ENCODE data around the gene GBF1.
"Not testable (repeated sequence)": the region's sequence is repeated elsewhere in the genome, so short reads cannot be mapped to it uniquely, and the experiment has no call there.

GBF1 gene

GRCh38 chr10:102245082-102245931, at the start of gene GBF1:
Gene GBF1, plus strand, starts transcription at chr10:102245532. Its CDS starts 13,407 bp downstream, at chr10:102258939.
- Mint-ChIP-seq H3K4me3 (peak within 1 kb of the TSS; percentile 99), H3K9me3 (no peaks in the 10 kb centered on the region), H3K27ac (peak within 1 kb of the TSS; percentile 80), H3K4me1 (peaks cover 53% of the 10 kb centered on the region), H3K27me3 (peaks cover 20% of the 10 kb centered on the region), H3K36me3 (peaks cover 6% of the 10 kb centered on the region)

- Mint-ChIP-seq H3K27ac (no peak overlapping the region), H3K4me1 (no peaks in the 10 kb centered on the region)
These were observed 48.4 kb upstream of the GBF1 start for GRCh38 chr10:102196893-102197292.

GRCh38 chr10:102198027-102198426, 47.3 kb upstream of the GBF1 start:
- Mint-ChIP-seq H3K4me3 (no peak overlapping the region), H3K36me3 (no peaks in the 10 kb centered on the region), H3K4me1 (no peaks in the 10 kb centered on the region), H3K9me3 (no peaks in the 10 kb centered on the region), H3K27me3 (no peaks in the 10 kb centered on the region), H3K27ac (no peak overlapping the region)

More at GRCh38 chr10:102196893-102197292, 48.4 kb upstream of the GBF1 start:
- H3K36me3 Mint-ChIP-seq = no peaks in the 10 kb centered on the region
- H3K27me3 Mint-ChIP-seq = no peaks in the 10 kb centered on the region
- no peak overlapping the region for H3K4me3 Mint-ChIP-seq
- no peaks in the 10 kb centered on the region for H3K9me3 Mint-ChIP-seq

- H3K4me3 Mint-ChIP-seq = no peak overlapping the region
- no peaks in the 10 kb centered on the region for H3K9me3 Mint-ChIP-seq
- peaks cover 2% of the 10 kb centered on the region for H3K36me3 Mint-ChIP-seq
- H3K27me3 Mint-ChIP-seq = no peaks in the 10 kb centered on the region
- no peak overlapping the region for H3K27ac Mint-ChIP-seq
- H3K4me1 Mint-ChIP-seq = no peaks in the 10 kb centered on the region
These were observed 44.3 kb upstream of the GBF1 start for GRCh38 chr10:102200751-102201640.

- H3K4me1 Mint-ChIP-seq = no peaks in the 10 kb centered on the region
- H3K9me3 Mint-ChIP-seq = no peaks in the 10 kb centered on the region
- H3K27ac Mint-ChIP-seq = no peak overlapping the region
- no peaks in the 10 kb centered on the region for H3K27me3 Mint-ChIP-seq
- H3K4me3 Mint-ChIP-seq = no peak overlapping the region
- peaks cover 2% of the 10 kb centered on the region for H3K36me3 Mint-ChIP-seq
These were observed 42.9 kb upstream of the GBF1 start for GRCh38 chr10:102202386-102202785.

- Mint-ChIP-seq H3K36me3 (peaks cover 2% of the 10 kb centered on the region), H3K4me1 (no peaks in the 10 kb centered on the region), H3K9me3 (no peaks in the 10 kb centered on the region), H3K27ac (no peak overlapping the region), H3K27me3 (no peaks in the 10 kb centered on the region), H3K4me3 (no peak overlapping the region)
These were observed 36.9 kb upstream of the GBF1 start for GRCh38 chr10:102208311-102209035.

GRCh38 chr10:102211615-102212299, 33.6 kb upstream of the GBF1 start:
- H3K36me3 Mint-ChIP-seq = no peaks in the 10 kb centered on the region
- no peaks in the 10 kb centered on the region for H3K27me3 Mint-ChIP-seq
- no peak overlapping the region for H3K4me3 Mint-ChIP-seq
- H3K4me1 Mint-ChIP-seq = no peaks in the 10 kb centered on the region
- H3K9me3 Mint-ChIP-seq = no peaks in the 10 kb centered on the region
- H3K27ac Mint-ChIP-seq = no peak overlapping the region

GRCh38 chr10:102213599-102213998, 31.7 kb upstream of the GBF1 start:
- not testable (repeated sequence) for H3K27me3 Mint-ChIP-seq, H3K36me3 Mint-ChIP-seq, H3K27ac Mint-ChIP-seq, H3K4me1 Mint-ChIP-seq, H3K9me3 Mint-ChIP-seq, H3K4me3 Mint-ChIP-seq

GRCh38 chr10:102219370-102219769, 26.0 kb upstream of the GBF1 start:
- Mint-ChIP-seq H3K36me3 (no peaks in the 10 kb centered on the region), H3K4me3 (no peak overlapping the region), H3K4me1 (no peaks in the 10 kb centered on the region), H3K27ac (no peak overlapping the region), H3K9me3 (no peaks in the 10 kb centered on the region), H3K27me3 (peaks cover 3% of the 10 kb centered on the region)

GRCh38 chr10:102220612-102221011, 24.7 kb upstream of the GBF1 start:
- Mint-ChIP-seq H3K27ac (no peak overlapping the region), H3K27me3 (peaks cover 3% of the 10 kb centered on the region), H3K36me3 (no peaks in the 10 kb centered on the region), H3K4me3 (no peak overlapping the region), H3K4me1 (no peaks in the 10 kb centered on the region), H3K9me3 (no peaks in the 10 kb centered on the region)

GRCh38 chr10:102222797-102223196, 22.5 kb upstream of the GBF1 start:
- Mint-ChIP-seq H3K4me3 (no peak overlapping the region), H3K27me3 (peaks cover 12% of the 10 kb centered on the region), H3K4me1 (peaks cover 16% of the 10 kb centered on the region), H3K27ac (no peak overlapping the region), H3K36me3 (no peaks in the 10 kb centered on the region), H3K9me3 (no peaks in the 10 kb centered on the region)

- no peaks in the 10 kb centered on the region for H3K9me3 Mint-ChIP-seq
- peak within 1 kb of the TSS; percentile 70 for H3K4me3 Mint-ChIP-seq
- peaks cover 28% of the 10 kb centered on the region for H3K27me3 Mint-ChIP-seq
- no peak within 1 kb of the TSS for H3K27ac Mint-ChIP-seq
- peaks cover 24% of the 10 kb centered on the region for H3K4me1 Mint-ChIP-seq
- H3K36me3 Mint-ChIP-seq = no peaks in the 10 kb centered on the region
These were observed 19.4 kb upstream of the GBF1 start, which contains the start of gene ELOVL3 for GRCh38 chr10:102225646-102226541. Gene ELOVL3, plus strand, starts transcription at chr10:102226299. Its CDS starts 250 bp downstream, at chr10:102226549.

GRCh38 chr10:102226542-102226870, 18.8 kb upstream of the GBF1 start:
- Mint-ChIP-seq H3K27ac (no peak overlapping the region), H3K27me3 (peaks cover 28% of the 10 kb centered on the region), H3K4me1 (peaks cover 24% of the 10 kb centered on the region), H3K9me3 (no peaks in the 10 kb centered on the region), H3K4me3 (peak overlapping the region; percentile 70), H3K36me3 (no peaks in the 10 kb centered on the region)

GRCh38 chr10:102227050-102227449, 18.3 kb upstream of the GBF1 start:
- Mint-ChIP-seq H3K36me3 (no peaks in the 10 kb centered on the region), H3K4me3 (no peak overlapping the region), H3K9me3 (no peaks in the 10 kb centered on the region), H3K27ac (no peak overlapping the region), H3K27me3 (peaks cover 29% of the 10 kb centered on the region), H3K4me1 (peaks cover 24% of the 10 kb centered on the region)

Measured in activated naive CD4-positive, alpha-beta T cell treated with anti-CD3 and anti-CD28 coated beads, Interleukin-2, amount 50 U/mL, for 24 hours (primary cell).